Measurements from ENCODE around the gene SNAI1.

DNA sequence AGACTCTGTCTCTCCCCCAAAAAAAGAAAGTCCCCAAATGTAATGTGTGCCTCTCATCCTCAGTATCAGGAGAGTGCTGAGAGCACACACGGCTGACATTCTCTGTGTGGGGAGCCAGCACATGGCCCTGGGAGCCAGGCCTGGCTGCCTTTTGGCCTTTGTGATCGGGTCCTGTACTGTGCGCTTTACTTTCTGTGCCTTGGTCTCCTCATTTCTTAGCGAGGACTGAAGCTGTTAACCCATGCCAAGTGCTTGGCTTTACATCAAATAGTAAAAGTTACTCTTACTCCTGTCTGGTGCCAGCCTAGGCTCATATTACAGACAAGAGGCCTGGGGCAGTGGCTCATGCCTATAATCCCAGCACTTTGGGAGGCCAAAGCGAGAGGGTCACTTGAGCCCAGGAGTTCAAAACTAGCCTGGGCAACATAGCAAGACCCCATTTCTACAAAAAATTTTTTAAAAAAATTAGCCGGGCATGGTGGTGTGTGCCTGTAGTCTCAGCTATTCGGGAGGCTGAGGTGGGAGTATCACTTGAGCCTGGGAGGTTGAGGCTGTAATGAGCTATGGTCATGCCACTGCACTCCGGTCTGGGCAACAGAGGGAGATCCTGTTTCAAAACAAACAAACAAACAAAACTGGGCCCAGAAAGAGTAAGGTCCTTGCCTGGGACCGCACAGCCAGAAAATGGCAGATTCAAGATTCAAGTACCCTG is 50.3 kb downstream of the SNAI1 start:
- no peak for TF ChIP-seq POLR2A (IDR thresholded peaks at IDR 0.05)
- TF ChIP-seq, protein P1, sequence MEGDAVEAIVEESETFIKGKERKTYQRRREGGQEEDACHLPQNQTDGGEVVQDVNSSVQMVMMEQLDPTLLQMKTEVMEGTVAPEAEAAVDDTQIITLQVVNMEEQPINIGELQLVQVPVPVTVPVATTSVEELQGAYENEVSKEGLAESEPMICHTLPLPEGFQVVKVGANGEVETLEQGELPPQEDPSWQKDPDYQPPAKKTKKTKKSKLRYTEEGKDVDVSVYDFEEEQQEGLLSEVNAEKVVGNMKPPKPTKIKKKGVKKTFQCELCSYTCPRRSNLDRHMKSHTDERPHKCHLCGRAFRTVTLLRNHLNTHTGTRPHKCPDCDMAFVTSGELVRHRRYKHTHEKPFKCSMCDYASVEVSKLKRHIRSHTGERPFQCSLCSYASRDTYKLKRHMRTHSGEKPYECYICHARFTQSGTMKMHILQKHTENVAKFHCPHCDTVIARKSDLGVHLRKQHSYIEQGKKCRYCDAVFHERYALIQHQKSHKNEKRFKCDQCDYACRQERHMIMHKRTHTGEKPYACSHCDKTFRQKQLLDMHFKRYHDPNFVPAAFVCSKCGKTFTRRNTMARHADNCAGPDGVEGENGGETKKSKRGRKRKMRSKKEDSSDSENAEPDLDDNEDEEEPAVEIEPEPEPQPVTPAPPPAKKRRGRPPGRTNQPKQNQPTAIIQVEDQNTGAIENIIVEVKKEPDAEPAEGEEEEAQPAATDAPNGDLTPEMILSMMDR (IDR thresholded peaks at IDR 0.05), result no peak
